GM11168 (cell line): ENCODE results near the gene FRAT1.
"Not testable (repeated sequence)": the region's sequence is repeated elsewhere in the genome, so short reads cannot be mapped to it uniquely, and the experiment has no call there.

ENCODE experiments used
- in situ Hi-C: fragments of 300-500 bp; cut with MboI; formaldehyde crosslinking; loops from one replicate; pipeline ENCODE4 v1.12.0; 2022; ENCODE audit warnings: low sequenced_read_pairs; ENCODE audit not compliant: unreplicated experiment

FRAT1 gene

GRCh38 chr10:97334370-97335175 is 15.5 kb downstream of the FRAT1 start, which contains the start of gene FRAT2:
Gene FRAT2, minus strand, starts transcription at chr10:97334729. Its CDS starts 157 bp downstream, at chr10:97334572.
- in situ Hi-C loops: no loop called here

- in situ Hi-C loops: no loop called here
Measured at GRCh38 chr10:97335188-97335619, 16.1 kb downstream of the FRAT1 start.

GRCh38 chr10:97336006-97336405 is 16.9 kb downstream of the FRAT1 start:
- in situ Hi-C loops: no loop called here

- in situ Hi-C loops: no loop called here
Measured at GRCh38 chr10:97336446-97336845, 17.4 kb downstream of the FRAT1 start.

GRCh38 chr10:97336942-97337831 is 18.1 kb downstream of the FRAT1 start:
- in situ Hi-C loops: no loop called here

GRCh38 chr10:97338041-97338440 is 19.0 kb downstream of the FRAT1 start:
- in situ Hi-C loops: no loop called here

- in situ Hi-C loops: no loop called here
Measured at GRCh38 chr10:97341416-97341815, 22.3 kb downstream of the FRAT1 start.

GRCh38 chr10:97343664-97344063 is 24.6 kb downstream of the FRAT1 start:
- in situ Hi-C loops: not testable (repeated sequence)

- in situ Hi-C loops: no loop called here
Measured at GRCh38 chr10:97347317-97347716, 28.2 kb downstream of the FRAT1 start.

GRCh38 chr10:97349752-97350513 is 30.9 kb downstream of the FRAT1 start:
- in situ Hi-C loops: no loop called here

GRCh38 chr10:97353945-97354344 is 34.9 kb downstream of the FRAT1 start:
- in situ Hi-C loops: no loop called here

- in situ Hi-C loops: no loop called here
Measured at GRCh38 chr10:97355571-97355975, 36.5 kb downstream of the FRAT1 start.

GRCh38 chr10:97356318-97356914 is 37.3 kb downstream of the FRAT1 start:
- in situ Hi-C loops: no loop called here

- in situ Hi-C loops: no loop called here
Measured at GRCh38 chr10:97356918-97357317, 37.8 kb downstream of the FRAT1 start.

GRCh38 chr10:97358349-97358748 is 39.3 kb downstream of the FRAT1 start:
- in situ Hi-C loops: no loop called here

- in situ Hi-C loops: no loop called here
Measured at GRCh38 chr10:97358781-97359180, 39.7 kb downstream of the FRAT1 start.

GRCh38 chr10:97360705-97361536 is 41.9 kb downstream of the FRAT1 start:
- in situ Hi-C loops: no loop called here

GRCh38 chr10:97361537-97361901 is 42.4 kb downstream of the FRAT1 start:
- in situ Hi-C loops: no loop called here

- in situ Hi-C loops: no loop called here
Measured at GRCh38 chr10:97362310-97363033, 43.4 kb downstream of the FRAT1 start.
